Caco-2 (cell line): ENCODE data around the gene HPS1. TPM values are rescaled to one million over a fixed set of nuclear protein-coding genes. Genes with fewer than 3 reads are reported as not detected.
A peak's percentile ranks its signal among the peaks of the same experiment; 100 is the strongest.

Source experiments
- BruUV-seq: library from RNA; stranded (reverse); fragments of 400-500 nt; replicated peaks from 2 replicates; lab custom pipeline; 2021; lab: Mats Ljungman, UMichigan
- CTCF ChIA-PET: fragments of 300-600 bp; sonication (Branson Sonifier 250); formaldehyde crosslinking; loops from one replicate; lab custom pipeline; 2022; ENCODE audit warnings: antibody characterized with exemption; lab: Charles Lee
- POLR2A ChIA-PET: fragments of 300-600 bp; sonication (Branson Sonifier 250); formaldehyde crosslinking; loops from one replicate; lab custom pipeline; 2022; ENCODE audit warnings: antibody characterized with exemption; lab: Charles Lee
- DNase-seq, 2 experiments: peaks; one replicate each; pipeline versions ENCODE4 v3.0.0 to v3.0.0-alpha.2; 2020 to 2022
- H3K27me3 ChIP-seq: replicated peaks from 2 replicates; pipeline ENCODE4 v1.6.0; 2011; ENCODE audit warnings: low read length; ENCODE audit not compliant: control insufficient read depth, insufficient read depth
- H3K36me3 ChIP-seq: 2 replicates; pipeline ENCODE4 v1.5.1; 2011; ENCODE audit warnings: low read length; ENCODE audit not compliant: control insufficient read depth, insufficient read depth
- H3K4me1 ChIP-seq: fragments of 250-450 bp; sonication (Bioruptor Pico); 2 replicates; pipeline ENCODE4 v1.5.1; 2020; ENCODE audit warnings: mild to moderate bottlenecking
- H3K4me3 ChIP-seq: 2 replicates; pipeline ENCODE4 v1.5.1; 2011; ENCODE audit warnings: low read depth, mild to moderate bottlenecking, control low read depth, low read length
- H3K9me3 ChIP-seq: fragments of 250-450 bp; sonication (Bioruptor Pico); 2 replicates; pipeline ENCODE4 v1.5.1; 2020; ENCODE audit warnings: mild to moderate bottlenecking, moderate library complexity
- H3K27ac Mint-ChIP-seq: one replicate; pipeline ENCODE4 v1.8.0; 2022; ENCODE audit warnings: mixed read lengths; ENCODE audit not compliant: unreplicated experiment
- H3K27me3 Mint-ChIP-seq: one replicate; pipeline ENCODE4 v1.8.0; 2022; ENCODE audit warnings: mixed read lengths; ENCODE audit not compliant: insufficient read depth, unreplicated experiment
- H3K36me3 Mint-ChIP-seq: one replicate; pipeline ENCODE4 v1.8.0; 2022; ENCODE audit warnings: mild to moderate bottlenecking, mixed read lengths; ENCODE audit not compliant: insufficient read depth, unreplicated experiment
- H3K4me1 Mint-ChIP-seq: one replicate; pipeline ENCODE4 v1.8.0; 2022; ENCODE audit warnings: low read depth, mixed read lengths; ENCODE audit not compliant: unreplicated experiment
- H3K4me3 Mint-ChIP-seq: one replicate; pipeline ENCODE4 v1.8.0; 2022; ENCODE audit warnings: mild to moderate bottlenecking, moderate library complexity, mixed read lengths; ENCODE audit not compliant: unreplicated experiment
- H3K9me3 Mint-ChIP-seq: one replicate; pipeline ENCODE4 v1.8.0; 2022; ENCODE audit warnings: mixed read lengths; ENCODE audit not compliant: unreplicated experiment
- intact Hi-C: fragments of 100-400 bp; cut with micrococcal nuclease; formaldehyde crosslinking; loops from one replicate; pipeline ENCODE4 v1.10.0; 2022; ENCODE audit not compliant: unreplicated experiment
- total RNA-seq: library from RNA; stranded (reverse); gene quantifications from 2 replicates; pipeline ENCODE4 v1.2.3, GENCODE V29; 2022
- TF ChIP-seq, protein P1 (sequence below), 2 experiments: fragments of 200-600 bp in 1 of 2; IDR thresholded peaks; 1 replicate in 1 of 2; 2 replicates in 1 of 2; pipeline versions ENCODE4 v1.5.1 to v1.8.0; 2011 to 2022; ENCODE audit warnings: antibody characterized with exemption in 1 of 2, control low read depth in 1 of 2, inconsistent platforms in 1 of 2, low read depth in 1 of 2, low read length in 1 of 2, mild to moderate bottlenecking in 1 of 2, moderate library complexity in 1 of 2; ENCODE audit not compliant: insufficient read depth in 1 of 2, severe bottlenecking in 1 of 2, unreplicated experiment in 1 of 2

The HPS1 gene
- total RNA-seq, 1 experiment from 2014 or later, result 51.9 TPM

DNA sequence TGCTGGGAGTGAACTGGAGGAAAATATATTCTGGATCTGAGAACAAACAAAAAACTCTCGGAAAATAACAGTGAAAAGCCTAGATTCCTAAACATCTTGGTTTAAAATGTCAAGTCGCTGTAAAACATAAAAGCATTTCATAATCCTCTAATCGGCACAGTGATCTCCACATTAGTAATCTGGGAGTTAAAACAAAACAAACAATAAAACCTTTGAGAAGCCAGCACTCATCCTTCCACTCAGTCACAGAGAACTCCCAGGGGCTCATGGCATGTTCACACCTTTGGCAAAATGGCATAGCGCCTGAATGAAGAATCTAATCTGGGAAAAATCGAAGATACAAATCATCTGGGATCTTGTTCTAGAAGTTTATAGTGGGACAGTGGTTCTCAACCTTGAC lies 24.1 kb upstream of the HPS1 start:
- TF ChIP-seq, protein P1, sequence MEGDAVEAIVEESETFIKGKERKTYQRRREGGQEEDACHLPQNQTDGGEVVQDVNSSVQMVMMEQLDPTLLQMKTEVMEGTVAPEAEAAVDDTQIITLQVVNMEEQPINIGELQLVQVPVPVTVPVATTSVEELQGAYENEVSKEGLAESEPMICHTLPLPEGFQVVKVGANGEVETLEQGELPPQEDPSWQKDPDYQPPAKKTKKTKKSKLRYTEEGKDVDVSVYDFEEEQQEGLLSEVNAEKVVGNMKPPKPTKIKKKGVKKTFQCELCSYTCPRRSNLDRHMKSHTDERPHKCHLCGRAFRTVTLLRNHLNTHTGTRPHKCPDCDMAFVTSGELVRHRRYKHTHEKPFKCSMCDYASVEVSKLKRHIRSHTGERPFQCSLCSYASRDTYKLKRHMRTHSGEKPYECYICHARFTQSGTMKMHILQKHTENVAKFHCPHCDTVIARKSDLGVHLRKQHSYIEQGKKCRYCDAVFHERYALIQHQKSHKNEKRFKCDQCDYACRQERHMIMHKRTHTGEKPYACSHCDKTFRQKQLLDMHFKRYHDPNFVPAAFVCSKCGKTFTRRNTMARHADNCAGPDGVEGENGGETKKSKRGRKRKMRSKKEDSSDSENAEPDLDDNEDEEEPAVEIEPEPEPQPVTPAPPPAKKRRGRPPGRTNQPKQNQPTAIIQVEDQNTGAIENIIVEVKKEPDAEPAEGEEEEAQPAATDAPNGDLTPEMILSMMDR (IDR thresholded peaks at IDR 0.05; ENCODE audit: insufficient read depth in 1 of 2, low read depth in 1 of 2, low read length in 1 of 2, severe bottlenecking in 1 of 2, unreplicated experiment in 1 of 2), result no peak
- no peak overlapping the region for H3K4me3 Mint-ChIP-seq
- no TSS peak for BruUV-seq
- H3K4me1 Mint-ChIP-seq, result peaks cover 8% of the 10 kb centered on the region
- no peaks in the 10 kb centered on the region for H3K36me3 ChIP-seq
- H3K36me3 Mint-ChIP-seq, result no peaks in the 10 kb centered on the region
- no peaks in the 10 kb centered on the region for H3K9me3 Mint-ChIP-seq
- DNase-seq, result no peak
- 0 out of 2 replicates have a peak, but pooled peaks cover 3% of the 10 kb centered on the region for H3K4me1 ChIP-seq
- POLR2A ChIA-PET, result no interaction called here
- no peak overlapping the region for H3K4me3 ChIP-seq
- no peaks in the 10 kb centered on the region for H3K9me3 ChIP-seq
- H3K27ac Mint-ChIP-seq, result no peak overlapping the region
- peaks cover 11% of the 10 kb centered on the region for H3K27me3 Mint-ChIP-seq
- H3K27me3 ChIP-seq, result no peaks in the 10 kb centered on the region
- intact Hi-C loops, result no loop called here
- CTCF ChIA-PET, result no interaction called here

DNA sequence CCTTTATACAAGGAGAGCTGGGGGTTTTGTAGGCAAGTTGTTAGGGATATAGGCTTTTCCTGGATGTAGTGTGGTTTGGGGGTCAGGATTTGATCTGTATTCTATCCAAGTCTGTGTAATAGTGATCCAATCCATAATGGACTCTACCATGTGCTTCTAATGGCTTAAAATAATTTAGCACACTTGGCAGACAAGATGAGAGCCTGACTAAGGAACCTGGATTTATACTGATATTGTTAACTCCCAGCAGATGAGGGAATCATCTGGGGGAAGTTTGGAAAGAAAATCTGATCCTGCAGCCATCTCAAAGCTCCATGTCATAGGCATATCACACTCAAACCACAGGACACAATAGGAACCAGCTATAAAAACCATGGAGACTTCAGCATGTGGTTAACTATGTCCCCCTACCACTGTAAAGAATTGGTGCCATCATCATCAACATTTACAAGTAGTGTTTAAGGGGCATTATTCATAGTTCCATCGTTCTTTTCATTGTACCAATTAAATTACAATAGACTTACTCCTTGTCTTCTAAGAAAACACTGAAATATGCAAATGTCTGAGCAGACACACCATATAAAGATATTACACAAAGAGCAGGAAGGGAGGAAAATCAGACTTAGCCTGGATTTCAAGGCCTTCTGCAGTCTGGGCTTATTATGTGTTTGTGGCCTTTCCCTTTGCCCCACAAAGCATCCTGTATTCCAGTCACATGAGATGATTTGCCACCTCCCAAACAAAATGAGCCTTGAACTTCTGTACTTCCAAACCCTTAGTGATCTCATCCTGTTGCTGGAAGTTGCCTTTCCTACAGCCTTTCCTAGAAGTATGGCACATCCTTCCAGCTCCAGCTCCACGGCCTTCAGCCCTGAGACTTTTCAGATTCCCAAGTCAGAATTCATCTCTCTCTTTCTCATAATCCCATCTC lies 22.5 kb upstream of the HPS1 start:
- intact Hi-C loops, result loop anchor here (5.0 to 10.0 kb wide), 5 partner anchors 306 to 926 kb away; no protein-coding TSS in a partner anchor
- Histone ChIP-seq H3K36me3 (no peaks in the 10 kb centered on the region), H3K27me3 (no peaks in the 10 kb centered on the region), H3K4me1 (0 out of 2 replicates have a peak, but pooled peaks cover 3% of the 10 kb centered on the region), H3K4me3 (no peak overlapping the region), H3K9me3 (no peaks in the 10 kb centered on the region)
- Mint-ChIP-seq H3K4me1 (peaks cover 8% of the 10 kb centered on the region), H3K27me3 (peaks cover 11% of the 10 kb centered on the region), H3K36me3 (no peaks in the 10 kb centered on the region), H3K27ac (no peak overlapping the region), H3K4me3 (no peak overlapping the region), H3K9me3 (no peaks in the 10 kb centered on the region)
- POLR2A ChIA-PET, result no interaction called here
- DNase-seq, result no peak
- CTCF ChIA-PET, result interaction anchor here (2.1 kb wide), 1 partner anchor 777 kb away, joined by 29 read pairs; no protein-coding TSS in a partner anchor
- TF ChIP-seq, protein P1 (IDR thresholded peaks at IDR 0.05; ENCODE audit: insufficient read depth in 1 of 2, low read depth in 1 of 2, low read length in 1 of 2, severe bottlenecking in 1 of 2, unreplicated experiment in 1 of 2), result no peak
- no TSS peak for BruUV-seq

DNA sequence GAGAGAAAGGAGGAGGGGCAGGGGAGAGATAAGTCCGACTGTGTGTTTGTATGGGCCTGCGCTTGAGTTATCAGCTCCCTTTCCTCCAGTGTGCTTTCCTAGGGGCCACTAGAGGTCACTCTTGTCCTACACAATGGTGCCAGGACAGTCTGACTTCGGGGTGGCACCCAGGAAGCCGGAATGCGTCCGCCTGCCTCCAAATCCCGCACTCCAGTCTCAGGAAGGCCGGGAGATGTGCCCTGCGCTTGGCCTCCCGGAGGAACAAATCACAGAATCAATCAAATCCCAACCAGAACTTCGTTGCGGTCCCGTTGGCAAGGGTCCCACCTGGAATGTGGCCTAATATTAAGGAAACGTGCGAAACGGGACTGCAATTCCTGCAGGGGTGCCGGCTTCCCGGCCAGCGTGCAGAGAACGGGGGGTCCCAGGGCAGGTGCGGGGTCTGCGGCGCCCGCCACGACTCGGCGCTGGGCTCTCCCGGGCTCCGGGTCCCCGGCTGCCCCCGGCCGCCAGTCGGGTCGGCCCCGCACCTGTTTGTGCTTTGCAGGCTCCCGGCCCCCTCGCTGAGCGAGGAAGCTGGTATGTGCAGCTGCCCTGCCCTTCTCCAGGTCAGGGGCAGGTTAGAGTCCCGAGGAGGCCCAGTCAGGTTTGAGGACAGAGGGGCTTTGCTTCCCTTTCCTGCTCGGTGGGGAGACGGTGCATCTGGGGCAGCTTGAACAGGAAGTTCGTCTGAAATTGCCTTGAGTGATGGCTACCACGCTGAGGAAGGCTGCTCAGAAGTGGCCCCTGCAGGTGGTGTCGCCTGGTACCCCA lies 21.0 kb upstream of the HPS1 start:
- peak overlapping the region; percentile 39 for H3K27ac Mint-ChIP-seq
- no peaks in the 10 kb centered on the region for H3K27me3 ChIP-seq
- POLR2A ChIA-PET, result no interaction called here

More for the DNA sequence above, 21.0 kb upstream of the HPS1 start:
- CTCF ChIA-PET, result interaction anchor here (0.5 to 2.1 kb wide), 18 partner anchors 21 to 968 kb away, joined by 3 to 29 read pairs (median 4); partner anchors contain the start of gene GOT1
- Histone ChIP-seq H3K36me3 (no peaks in the 10 kb centered on the region), H3K9me3 (no peaks in the 10 kb centered on the region), H3K4me3 (peak overlapping the region; percentile 48), H3K4me1 (0 out of 2 replicates have a peak, but pooled peaks cover 3% of the 10 kb centered on the region)
- Mint-ChIP-seq H3K9me3 (no peaks in the 10 kb centered on the region), H3K4me3 (peak overlapping the region; percentile 79), H3K4me1 (peaks cover 8% of the 10 kb centered on the region), H3K27me3 (peaks cover 5% of the 10 kb centered on the region), H3K36me3 (no peaks in the 10 kb centered on the region)
- DNase-seq, result peak; percentile 80
- intact Hi-C loops, result loop anchor here (1.0 to 10.0 kb wide), 9 partner anchors 197 to 927 kb away; no protein-coding TSS in a partner anchor
- TF ChIP-seq, protein P1 (IDR thresholded peaks at IDR 0.05; ENCODE audit: insufficient read depth in 1 of 2, low read depth in 1 of 2, low read length in 1 of 2, severe bottlenecking in 1 of 2, unreplicated experiment in 1 of 2), result peak; percentile 88 to 91
- BruUV-seq, result no TSS peak
